ENCODE data around the gene MESD.

MESD gene

GRCh38 chr15:81000144-81000623 lies 10.6 kb upstream of the MESD start:
- Histone ChIP-seq H3K4me3 (ENCODE audit: low read length) (peak overlapping the region; percentile 86), H3K4me1 (ENCODE audit: control insufficient read depth, insufficient read depth, low read length) (peaks cover 34% of the 10 kb centered on the region), H3K27me3 (replicated peaks; ENCODE audit: control insufficient read depth, insufficient read depth, low read length) (no peaks in the 10 kb centered on the region), H3K9me3 (ENCODE audit: control insufficient read depth, low read length) (no peaks in the 10 kb centered on the region), H3K9ac (ENCODE audit: low read length) (peak overlapping the region; percentile 98), H3K36me3 (ENCODE audit: control insufficient read depth, insufficient read depth, low read length, severe bottlenecking) (peaks cover 5% of the 10 kb centered on the region)
- DNase-seq (ENCODE audit: low read depth) = peak; percentile 47

- Histone ChIP-seq H3K4me1 (ENCODE audit: control insufficient read depth, insufficient read depth, low read length) (peaks cover 29% of the 10 kb centered on the region), H3K27me3 (replicated peaks; ENCODE audit: control insufficient read depth, insufficient read depth, low read length) (no peaks in the 10 kb centered on the region), H3K9ac (ENCODE audit: low read length) (peak overlapping the region; percentile 98), H3K9me3 (ENCODE audit: control insufficient read depth, low read length) (no peaks in the 10 kb centered on the region), H3K4me3 (ENCODE audit: low read length) (peak overlapping the region; percentile 86), H3K36me3 (ENCODE audit: control insufficient read depth, insufficient read depth, low read length, severe bottlenecking) (peaks cover 5% of the 10 kb centered on the region)
- DNase-seq (ENCODE audit: low read depth) = no peak
These were observed 10.0 kb upstream of the MESD start for GRCh38 chr15:80999623-81000036.

- no peaks in the 10 kb centered on the region for H3K27me3 ChIP-seq (replicated peaks; ENCODE audit: control insufficient read depth, insufficient read depth, low read length)
- peak overlapping the region; percentile 6 for H3K9ac ChIP-seq (ENCODE audit: low read length)
- DNase-seq (ENCODE audit: low read depth) = no peak
- peak overlapping the region; percentile 19 for H3K4me3 ChIP-seq (ENCODE audit: low read length)
- no peaks in the 10 kb centered on the region for H3K9me3 ChIP-seq (ENCODE audit: control insufficient read depth, low read length)
- peaks cover 15% of the 10 kb centered on the region for H3K4me1 ChIP-seq (ENCODE audit: control insufficient read depth, insufficient read depth, low read length)
- peaks cover 5% of the 10 kb centered on the region for H3K36me3 ChIP-seq (ENCODE audit: control insufficient read depth, insufficient read depth, low read length, severe bottlenecking)
These were observed 8.6 kb upstream of the MESD start for GRCh38 chr15:80998251-80998650.

GRCh38 chr15:80997692-80998091 lies 8.1 kb upstream of the MESD start:
- Histone ChIP-seq H3K4me3 (ENCODE audit: low read length) (no peak overlapping the region), H3K9me3 (ENCODE audit: control insufficient read depth, low read length) (no peaks in the 10 kb centered on the region), H3K9ac (ENCODE audit: low read length) (no peak overlapping the region), H3K36me3 (ENCODE audit: control insufficient read depth, insufficient read depth, low read length, severe bottlenecking) (peaks cover under 1% of the 10 kb centered on the region), H3K4me1 (ENCODE audit: control insufficient read depth, insufficient read depth, low read length) (peaks cover 10% of the 10 kb centered on the region), H3K27me3 (replicated peaks; ENCODE audit: control insufficient read depth, insufficient read depth, low read length) (no peaks in the 10 kb centered on the region)
- no peak for DNase-seq (ENCODE audit: low read depth)

GRCh38 chr15:80996247-80996646 lies 6.6 kb upstream of the MESD start:
- no peak overlapping the region for H3K9ac ChIP-seq (ENCODE audit: low read length)
- no peak overlapping the region for H3K4me3 ChIP-seq (ENCODE audit: low read length)
- H3K4me1 ChIP-seq (ENCODE audit: control insufficient read depth, insufficient read depth, low read length) = peaks cover 22% of the 10 kb centered on the region
- no peaks in the 10 kb centered on the region for H3K27me3 ChIP-seq (replicated peaks; ENCODE audit: control insufficient read depth, insufficient read depth, low read length)
- no peaks in the 10 kb centered on the region for H3K36me3 ChIP-seq (ENCODE audit: control insufficient read depth, insufficient read depth, low read length, severe bottlenecking)
- H3K9me3 ChIP-seq (ENCODE audit: control insufficient read depth, low read length) = no peaks in the 10 kb centered on the region
- DNase-seq (ENCODE audit: low read depth) = no peak

- Histone ChIP-seq H3K36me3 (ENCODE audit: control insufficient read depth, insufficient read depth, low read length, severe bottlenecking) (no peaks in the 10 kb centered on the region), H3K4me3 (ENCODE audit: low read length) (no peak overlapping the region), H3K27me3 (replicated peaks; ENCODE audit: control insufficient read depth, insufficient read depth, low read length) (no peaks in the 10 kb centered on the region), H3K4me1 (ENCODE audit: control insufficient read depth, insufficient read depth, low read length) (peaks cover 39% of the 10 kb centered on the region), H3K9ac (ENCODE audit: low read length) (peak overlapping the region; percentile 21), H3K9me3 (ENCODE audit: control insufficient read depth, low read length) (no peaks in the 10 kb centered on the region)
- no peak for DNase-seq (ENCODE audit: low read depth)
These were observed 2.8 kb upstream of the MESD start for GRCh38 chr15:80992441-80992840.

GRCh38 chr15:80992006-80992405 lies 2.4 kb upstream of the MESD start:
- no peak overlapping the region for H3K4me3 ChIP-seq (ENCODE audit: low read length)
- H3K9ac ChIP-seq (ENCODE audit: low read length) = peak overlapping the region; percentile 21
- no peak for DNase-seq (ENCODE audit: low read depth)
- no peaks in the 10 kb centered on the region for H3K36me3 ChIP-seq (ENCODE audit: control insufficient read depth, insufficient read depth, low read length, severe bottlenecking)
- H3K27me3 ChIP-seq (replicated peaks; ENCODE audit: control insufficient read depth, insufficient read depth, low read length) = no peaks in the 10 kb centered on the region
- H3K4me1 ChIP-seq (ENCODE audit: control insufficient read depth, insufficient read depth, low read length) = peaks cover 39% of the 10 kb centered on the region
- H3K9me3 ChIP-seq (ENCODE audit: control insufficient read depth, low read length) = no peaks in the 10 kb centered on the region

- H3K27me3 ChIP-seq (replicated peaks; ENCODE audit: control insufficient read depth, insufficient read depth, low read length) = no peaks in the 10 kb centered on the region
- H3K4me3 ChIP-seq (ENCODE audit: low read length) = peak overlapping the region; percentile 99
- no peaks in the 10 kb centered on the region for H3K9me3 ChIP-seq (ENCODE audit: control insufficient read depth, low read length)
- no peaks in the 10 kb centered on the region for H3K36me3 ChIP-seq (ENCODE audit: control insufficient read depth, insufficient read depth, low read length, severe bottlenecking)
- peak; percentile 86 for DNase-seq (ENCODE audit: low read depth)
- H3K9ac ChIP-seq (ENCODE audit: low read length) = peak overlapping the region; percentile 89
- peaks cover 39% of the 10 kb centered on the region for H3K4me1 ChIP-seq (ENCODE audit: control insufficient read depth, insufficient read depth, low read length)
These were observed 1.8 kb upstream of the MESD start for GRCh38 chr15:80991421-80991820.

- DNase-seq (ENCODE audit: low read depth) = no peak
- Histone ChIP-seq H3K36me3 (ENCODE audit: control insufficient read depth, insufficient read depth, low read length, severe bottlenecking) (no peaks in the 10 kb centered on the region), H3K4me3 (ENCODE audit: low read length) (peak overlapping the region; percentile 99), H3K9me3 (ENCODE audit: control insufficient read depth, low read length) (no peaks in the 10 kb centered on the region), H3K27me3 (replicated peaks; ENCODE audit: control insufficient read depth, insufficient read depth, low read length) (no peaks in the 10 kb centered on the region), H3K4me1 (ENCODE audit: control insufficient read depth, insufficient read depth, low read length) (peaks cover 40% of the 10 kb centered on the region), H3K9ac (ENCODE audit: low read length) (peak overlapping the region; percentile 89)
These were observed 1.3 kb upstream of the MESD start for GRCh38 chr15:80990955-80991354.

GRCh38 chr15:80989081-80989517 lies 520 bp downstream of the MESD start:
- DNase-seq (ENCODE audit: low read depth) = no peak
- H3K9ac ChIP-seq (ENCODE audit: low read length) = peak overlapping the region; percentile 93

GRCh38 chr15:80988148-80988796 lies 1.3 kb downstream of the MESD start:
- DNase-seq (ENCODE audit: low read depth) = no peak
- no peaks in the 10 kb centered on the region for H3K27me3 ChIP-seq (replicated peaks; ENCODE audit: control insufficient read depth, insufficient read depth, low read length)
- H3K36me3 ChIP-seq (ENCODE audit: control insufficient read depth, insufficient read depth, low read length, severe bottlenecking) = no peaks in the 10 kb centered on the region
- H3K9ac ChIP-seq (ENCODE audit: low read length) = peak overlapping the region; percentile 93
- H3K4me3 ChIP-seq (ENCODE audit: low read length) = peak overlapping the region; percentile 99
- peaks cover 50% of the 10 kb centered on the region for H3K4me1 ChIP-seq (ENCODE audit: control insufficient read depth, insufficient read depth, low read length)
- H3K9me3 ChIP-seq (ENCODE audit: control insufficient read depth, low read length) = no peaks in the 10 kb centered on the region

More at GRCh38 chr15:80989081-80989517, 520 bp downstream of the MESD start:
- H3K27me3 ChIP-seq (replicated peaks; ENCODE audit: control insufficient read depth, insufficient read depth, low read length) = no peaks in the 10 kb centered on the region
- no peaks in the 10 kb centered on the region for H3K9me3 ChIP-seq (ENCODE audit: control insufficient read depth, low read length)
- peak overlapping the region; percentile 99 for H3K4me3 ChIP-seq (ENCODE audit: low read length)
- peaks cover 50% of the 10 kb centered on the region for H3K4me1 ChIP-seq (ENCODE audit: control insufficient read depth, insufficient read depth, low read length)
- H3K36me3 ChIP-seq (ENCODE audit: control insufficient read depth, insufficient read depth, low read length, severe bottlenecking) = no peaks in the 10 kb centered on the region

GRCh38 chr15:80986487-80986886 lies 3.1 kb downstream of the MESD start:
- Histone ChIP-seq H3K4me3 (ENCODE audit: low read length) (no peak overlapping the region), H3K27me3 (replicated peaks; ENCODE audit: control insufficient read depth, insufficient read depth, low read length) (no peaks in the 10 kb centered on the region)
- no peak for DNase-seq (ENCODE audit: low read depth)

More at GRCh38 chr15:80986487-80986886, 3.1 kb downstream of the MESD start:
- Histone ChIP-seq H3K9ac (ENCODE audit: low read length) (no peak overlapping the region), H3K36me3 (ENCODE audit: control insufficient read depth, insufficient read depth, low read length, severe bottlenecking) (no peaks in the 10 kb centered on the region), H3K4me1 (ENCODE audit: control insufficient read depth, insufficient read depth, low read length) (peaks cover 37% of the 10 kb centered on the region), H3K9me3 (ENCODE audit: control insufficient read depth, low read length) (no peaks in the 10 kb centered on the region)
